GM10266 (cell line): Measurements from ENCODE around the gene APBA2.

Experiments used
- DNase-seq: peaks from one replicate; pipeline ENCODE4 v3.0.0; 2012; ENCODE audit errors: extremely low spot score
- CTCF ChIP-seq: IDR thresholded peaks from 2 replicates; pipeline ENCODE4 v1.5.1; 2012; ENCODE audit warnings: mild to moderate bottlenecking, low read depth; ENCODE audit not compliant: control insufficient read depth, insufficient read depth; ENCODE audit errors: missing control alignments

APBA2 gene

GRCh38 chr15:29103824-29104565 is 218.2 kb downstream of the APBA2 start:
- DNase-seq = peak; percentile 86
- TF ChIP-seq CTCF = peak; percentile 84

- no peak for TF ChIP-seq CTCF
- no peak for DNase-seq
These were observed 218.7 kb downstream of the APBA2 start for GRCh38 chr15:29104566-29104880.

- TF ChIP-seq CTCF = no peak
- DNase-seq = no peak
These were observed 219.5 kb downstream of the APBA2 start for GRCh38 chr15:29105151-29105854.

- no peak for DNase-seq
- TF ChIP-seq CTCF = no peak
These were observed 220.3 kb downstream of the APBA2 start for GRCh38 chr15:29106116-29106515.

- no peak for TF ChIP-seq CTCF
- no peak for DNase-seq
These were observed 220.9 kb downstream of the APBA2 start for GRCh38 chr15:29106551-29107290.

GRCh38 chr15:29107291-29107890 is 221.6 kb downstream of the APBA2 start:
- no peak for DNase-seq
- TF ChIP-seq CTCF = no peak
